ENCODE measurements around the gene KDM4F.

- TF ChIP-seq POLR2A (IDR thresholded peaks at IDR 0.05; ENCODE audit: low read depth, low read length) (peak; percentile 62; the same call in 1 of the 2 replicates), POLR2AphosphoS5 (IDR thresholded peaks at IDR 0.05; ENCODE audit: low read depth, low read length) (no peak; the same call in 1 of the 2 replicates)
These were observed 18.0 kb downstream of the KDM4F start for GRCh38 chr11:95067039-95067840.
